SK-N-SH treated with all-trans-retinoic acid at 6 μM for 48 hours (cell line): ENCODE results near the gene ITPRIPL1.

ENCODE experiments used
- ATAC-seq: fragments of 200-7000 bp; cut with Tn5 transposase; 3 replicates; pipeline ENCODE4 v1.9.1; 2020; ENCODE audit warnings: mild to moderate bottlenecking, moderate library complexity
- ARNTL ChIP-seq: fragments of 450-650 bp; formaldehyde crosslinking; IDR thresholded peaks from 2 replicates; pipeline ENCODE4 v1.5.0; 2020; ENCODE audit warnings: low read depth, mild to moderate bottlenecking, moderate library complexity, borderline replicate concordance
- BACH2 ChIP-seq: fragments of 250-450 bp; sonication (Bioruptor Pico); IDR thresholded peaks from 2 replicates; pipeline ENCODE4 v1.9.0; 2021; ENCODE audit warnings: mild to moderate bottlenecking, borderline replicate concordance
- CREB5 ChIP-seq: fragments of 250-450 bp; sonication (Bioruptor Pico); IDR thresholded peaks from 2 replicates; pipeline ENCODE4 v1.5.1; 2020; ENCODE audit warnings: low read depth, mild to moderate bottlenecking, moderate library complexity
- ESRRG ChIP-seq: fragments of 250-450 bp; sonication (Bioruptor Pico); IDR thresholded peaks from 2 replicates; pipeline ENCODE4 v1.6.1; 2021; ENCODE audit warnings: mild to moderate bottlenecking
- GLIS3 ChIP-seq: fragments of 250-450 bp; sonication (Bioruptor Pico); IDR thresholded peaks from 2 replicates; pipeline ENCODE4 v1.5.0; 2020; ENCODE audit warnings: mild to moderate bottlenecking, moderate library complexity
- ISL1 ChIP-seq: fragments of 250-450 bp; sonication (Bioruptor Pico); IDR thresholded peaks from 2 replicates; pipeline ENCODE4 v2.1.2; 2022; ENCODE audit warnings: mild to moderate bottlenecking, moderate library complexity
- OSR1 ChIP-seq: fragments of 250-450 bp; sonication (Bioruptor Pico); IDR thresholded peaks from 2 replicates; pipeline ENCODE4 v1.8.0; 2022; ENCODE audit warnings: moderate library complexity, mild to moderate bottlenecking, inconsistent platforms
- PATZ1 ChIP-seq: fragments of 250-450 bp; sonication (Bioruptor Pico); IDR thresholded peaks from 2 replicates; pipeline ENCODE4 v1.8.0; 2020; ENCODE audit warnings: mild to moderate bottlenecking, moderate library complexity, borderline replicate concordance
- PPARA ChIP-seq: fragments of 250-450 bp; sonication (Bioruptor Pico); IDR thresholded peaks from 2 replicates; pipeline ENCODE4 v1.5.0; 2020; ENCODE audit warnings: mild to moderate bottlenecking, borderline replicate concordance
- RARB ChIP-seq: fragments of 250-450 bp; sonication (Bioruptor Pico); IDR thresholded peaks from 2 replicates; pipeline ENCODE4 v1.8.0; 2021; ENCODE audit warnings: mild to moderate bottlenecking, moderate library complexity
- SNAI2 ChIP-seq: fragments of 250-450 bp; sonication (Bioruptor Pico); IDR thresholded peaks from 2 replicates; pipeline ENCODE4 v1.5.0; 2020; ENCODE audit warnings: mild to moderate bottlenecking, moderate library complexity
- TCF4 ChIP-seq: fragments of 250-450 bp; sonication (Bioruptor Pico); IDR thresholded peaks from 2 replicates; pipeline ENCODE4 v1.8.0; 2021; ENCODE audit warnings: mild to moderate bottlenecking, moderate library complexity, borderline replicate concordance
- TOX ChIP-seq: fragments of 250-450 bp; sonication (Bioruptor Pico); IDR thresholded peaks from 2 replicates; pipeline ENCODE4 v1.8.0; 2021; ENCODE audit warnings: mild to moderate bottlenecking, moderate library complexity, borderline replicate concordance
- TSHZ2 ChIP-seq: fragments of 250-450 bp; sonication (Bioruptor Pico); IDR thresholded peaks from 2 replicates; pipeline ENCODE4 v1.5.0; 2020; ENCODE audit warnings: mild to moderate bottlenecking, moderate library complexity
- ZC3H10 ChIP-seq: fragments of 250-450 bp; sonication (Bioruptor Pico); IDR thresholded peaks from 2 replicates; pipeline ENCODE4 v1.5.1; 2021; ENCODE audit warnings: mild to moderate bottlenecking, moderate library complexity
- ZFP3 ChIP-seq: fragments of 250-450 bp; sonication (Bioruptor Pico); IDR thresholded peaks from 2 replicates; pipeline ENCODE4 v1.5.0; 2020; ENCODE audit warnings: mild to moderate bottlenecking, moderate library complexity
- ZFP30 ChIP-seq: fragments of 450-650 bp; formaldehyde crosslinking; IDR thresholded peaks from 2 replicates; pipeline ENCODE4 v1.5.0; 2022; ENCODE audit warnings: mild to moderate bottlenecking, moderate library complexity
- ZNF565 ChIP-seq: fragments of 450-650 bp; formaldehyde crosslinking; conservative IDR thresholded peaks from 2 replicates; pipeline ENCODE4 v1.5.0; 2020; ENCODE audit warnings: low read depth, mild to moderate bottlenecking, moderate library complexity
- ZNF70 ChIP-seq: fragments of 450-650 bp; formaldehyde crosslinking; IDR thresholded peaks from 2 replicates; pipeline ENCODE4 v1.5.0; 2020; ENCODE audit warnings: mild to moderate bottlenecking, moderate library complexity
- ZNF8 ChIP-seq: fragments of 450-650 bp; formaldehyde crosslinking; IDR thresholded peaks from 2 replicates; pipeline ENCODE4 v1.5.0; 2020; ENCODE audit warnings: mild to moderate bottlenecking, moderate library complexity
- TF ChIP-seq, protein P1 (sequence below): fragments of 250-450 bp; sonication (Bioruptor Pico); IDR thresholded peaks from 2 replicates; pipeline ENCODE4 v1.8.0; 2021; ENCODE audit warnings: low read depth, mild to moderate bottlenecking, moderate library complexity, borderline replicate concordance
- TF ChIP-seq, protein P2 (sequence below): fragments of 250-450 bp; sonication (Bioruptor Pico); IDR thresholded peaks from 2 replicates; pipeline ENCODE4 v1.5.1; 2021; ENCODE audit warnings: mild to moderate bottlenecking, moderate library complexity

ITPRIPL1 gene

DNA sequence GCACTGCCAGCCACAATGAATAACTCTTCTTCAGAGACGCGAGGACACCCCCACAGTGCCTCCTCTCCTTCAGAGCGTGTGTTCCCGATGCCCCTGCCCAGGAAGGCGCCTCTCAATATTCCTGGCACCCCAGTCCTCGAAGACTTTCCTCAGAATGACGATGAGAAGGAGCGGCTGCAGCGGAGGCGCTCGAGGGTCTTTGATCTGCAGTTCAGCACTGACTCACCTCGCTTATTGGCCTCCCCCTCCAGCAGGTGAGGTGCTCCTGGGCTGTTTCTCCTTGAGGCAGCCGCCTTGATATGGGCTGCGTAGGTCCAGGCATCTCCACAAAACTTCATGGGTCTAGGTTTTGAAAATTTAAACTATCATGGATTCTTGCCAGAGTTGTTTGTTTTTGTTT, 16.5 kb downstream of the ITPRIPL1 start:
- no peak for TF ChIP-seq ARNTL (CRISPR knock-in tag)
- no peak for TF ChIP-seq ZC3H10 (CRISPR knock-in tag)
- TF ChIP-seq ZNF8 (CRISPR knock-in tag) = no peak
- TF ChIP-seq ZNF70 (CRISPR knock-in tag) = no peak
- ATAC-seq = no peak

GRCh38 chr2:96342085-96342484, 17.0 kb downstream of the ITPRIPL1 start:
- TF ChIP-seq, protein P1, sequence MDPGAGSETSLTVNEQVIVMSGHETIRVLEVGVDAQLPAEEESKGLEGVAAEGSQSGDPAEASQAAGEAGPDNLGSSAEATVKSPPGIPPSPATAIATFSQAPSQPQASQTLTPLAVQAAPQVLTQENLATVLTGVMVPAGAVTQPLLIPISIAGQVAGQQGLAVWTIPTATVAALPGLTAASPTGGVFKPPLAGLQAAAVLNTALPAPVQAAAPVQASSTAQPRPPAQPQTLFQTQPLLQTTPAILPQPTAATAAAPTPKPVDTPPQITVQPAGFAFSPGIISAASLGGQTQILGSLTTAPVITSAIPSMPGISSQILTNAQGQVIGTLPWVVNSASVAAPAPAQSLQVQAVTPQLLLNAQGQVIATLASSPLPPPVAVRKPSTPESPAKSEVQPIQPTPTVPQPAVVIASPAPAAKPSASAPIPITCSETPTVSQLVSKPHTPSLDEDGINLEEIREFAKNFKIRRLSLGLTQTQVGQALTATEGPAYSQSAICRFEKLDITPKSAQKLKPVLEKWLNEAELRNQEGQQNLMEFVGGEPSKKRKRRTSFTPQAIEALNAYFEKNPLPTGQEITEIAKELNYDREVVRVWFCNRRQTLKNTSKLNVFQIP = no peak
- peak; percentile 40; the same call in 1 of the 2 replicates for TF ChIP-seq ZFP3
- peak; percentile 62 for TF ChIP-seq ISL1
- TF ChIP-seq CREB5 (CRISPR knock-in tag) = 0 out of 2 replicates have a peak, but pooled peaks have one; percentile 51
- no peak for TF ChIP-seq OSR1 (CRISPR knock-in tag)
- TF ChIP-seq SNAI2 = 0 out of 2 replicates have a peak, but pooled peaks have one; percentile 37
- no peak for TF ChIP-seq ZFP30
- TF ChIP-seq TSHZ2 (CRISPR knock-in tag) = no peak
- ATAC-seq = peak; percentile 90

DNA sequence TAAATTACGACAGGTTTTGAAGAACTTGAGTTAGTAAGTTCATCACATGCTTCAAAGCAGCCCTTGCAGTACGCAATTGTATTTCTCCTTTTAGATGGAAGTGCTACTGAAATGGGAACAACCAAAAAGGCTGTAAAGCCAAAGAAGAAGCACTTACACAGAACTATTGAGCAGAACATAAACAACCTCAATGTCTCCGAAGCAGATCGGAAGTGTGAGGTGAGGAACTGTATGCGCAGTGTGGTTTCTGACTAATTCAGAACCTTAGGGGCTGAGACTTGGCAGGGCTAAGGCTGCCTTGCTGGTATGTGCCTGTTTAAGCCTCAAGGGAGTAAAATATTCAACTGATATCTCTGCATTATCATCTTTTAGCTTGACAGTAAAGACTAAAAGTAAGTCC, 18.9 kb downstream of the ITPRIPL1 start:
- no peak for ATAC-seq
- TF ChIP-seq, protein P2, sequence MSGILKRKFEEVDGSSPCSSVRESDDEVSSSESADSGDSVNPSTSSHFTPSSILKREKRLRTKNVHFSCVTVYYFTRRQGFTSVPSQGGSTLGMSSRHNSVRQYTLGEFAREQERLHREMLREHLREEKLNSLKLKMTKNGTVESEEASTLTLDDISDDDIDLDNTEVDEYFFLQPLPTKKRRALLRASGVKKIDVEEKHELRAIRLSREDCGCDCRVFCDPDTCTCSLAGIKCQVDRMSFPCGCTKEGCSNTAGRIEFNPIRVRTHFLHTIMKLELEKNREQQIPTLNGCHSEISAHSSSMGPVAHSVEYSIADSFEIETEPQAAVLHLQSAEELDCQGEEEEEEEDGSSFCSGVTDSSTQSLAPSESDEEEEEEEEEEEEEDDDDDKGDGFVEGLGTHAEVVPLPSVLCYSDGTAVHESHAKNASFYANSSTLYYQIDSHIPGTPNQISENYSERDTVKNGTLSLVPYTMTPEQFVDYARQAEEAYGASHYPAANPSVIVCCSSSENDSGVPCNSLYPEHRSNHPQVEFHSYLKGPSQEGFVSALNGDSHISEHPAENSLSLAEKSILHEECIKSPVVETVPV (CRISPR knock-in tag) = no peak
- TF ChIP-seq BACH2 (CRISPR knock-in tag) (no peak), ZC3H10 (CRISPR knock-in tag) (no peak), ZFP3 (no peak), PPARA (no peak), ARNTL (CRISPR knock-in tag) (no peak), ZNF565 (CRISPR knock-in tag) (no peak), PATZ1 (no peak)

DNA sequence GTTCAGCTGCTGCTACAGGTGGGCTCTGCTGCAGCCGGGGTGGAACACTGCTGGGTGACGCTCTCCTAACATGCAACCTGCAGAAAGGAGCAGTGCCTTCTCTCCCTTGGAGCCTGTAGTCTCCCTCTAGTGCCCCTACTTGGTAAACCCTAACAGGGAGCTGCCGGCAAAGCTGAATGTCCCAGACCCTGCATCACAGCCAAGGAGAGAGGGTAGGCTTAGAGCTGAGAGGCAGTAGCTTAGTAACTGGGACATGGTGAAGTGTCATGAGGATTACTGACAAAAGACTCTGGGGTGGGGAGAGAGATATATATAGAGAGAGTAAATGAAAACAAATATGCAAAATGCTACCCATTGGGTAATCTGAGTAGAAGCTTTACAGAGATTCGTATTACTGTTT, 20.3 kb downstream of the ITPRIPL1 start:
- peak; percentile 58 for ATAC-seq
- TF ChIP-seq OSR1 (CRISPR knock-in tag) (no peak), ISL1 (no peak), ESRRG (no peak), TCF4 (CRISPR knock-in tag) (no peak), PPARA (no peak), RARB (CRISPR knock-in tag) (no peak), CREB5 (CRISPR knock-in tag) (no peak), TOX (CRISPR knock-in tag) (no peak), GLIS3 (CRISPR knock-in tag) (no peak), PATZ1 (no peak), ARNTL (CRISPR knock-in tag) (no peak)
